Activated CD4-positive, alpha-beta memory T cell treated with anti-CD3 and anti-CD28 coated beads for 36 hours (primary cell): ENCODE data around the gene CDCA4. TPM values are rescaled to one million over a fixed set of nuclear protein-coding genes. Genes with fewer than 3 reads are reported as not detected.

Source experiments
- CTCF ChIA-PET: fragments of 350-600 bp; sonication (Branson Sonifier 250); formaldehyde crosslinking; loops from one replicate; lab custom pipeline; 2021; ENCODE audit warnings: antibody characterized with exemption, inconsistent platforms; lab: Charles Lee
- POLR2A ChIA-PET: fragments of 350-600 bp; sonication (Branson Sonifier 250); formaldehyde crosslinking; loops from one replicate; lab custom pipeline; 2021; ENCODE audit warnings: antibody characterized with exemption; lab: Charles Lee
- DNase-seq: peaks from one replicate; pipeline ENCODE4 v3.0.0-alpha.2; 2020
- H3K27ac Mint-ChIP-seq: one replicate; pipeline ENCODE4 v1.8.0; 2021; ENCODE audit warnings: mixed read lengths
- H3K27me3 Mint-ChIP-seq: one replicate; pipeline ENCODE4 v1.8.0; 2021; ENCODE audit warnings: mixed read lengths
- H3K36me3 Mint-ChIP-seq: one replicate; pipeline ENCODE4 v1.8.0; 2021; ENCODE audit warnings: mixed read lengths
- H3K4me1 Mint-ChIP-seq: one replicate; pipeline ENCODE4 v1.8.0; 2021; ENCODE audit warnings: low read depth, mixed read lengths
- H3K4me3 Mint-ChIP-seq: one replicate; pipeline ENCODE4 v1.8.0; 2021; ENCODE audit warnings: mild to moderate bottlenecking, mixed read lengths
- H3K9me3 Mint-ChIP-seq: one replicate; pipeline ENCODE4 v1.8.0; 2021; ENCODE audit warnings: mixed read lengths
- intact Hi-C: fragments of 100-400 bp; cut with micrococcal nuclease; formaldehyde crosslinking; loops from one replicate; pipeline ENCODE4 v1.15.1; 2023
- total RNA-seq, 2 experiments: library from RNA; stranded (reverse); gene quantifications; one replicate each; pipeline ENCODE4 v1.2.3, GENCODE V29; 2021

The CDCA4 gene
- total RNA-seq, 2 experiments from 2014 or later = 63.4 to 69.1 TPM

DNA sequence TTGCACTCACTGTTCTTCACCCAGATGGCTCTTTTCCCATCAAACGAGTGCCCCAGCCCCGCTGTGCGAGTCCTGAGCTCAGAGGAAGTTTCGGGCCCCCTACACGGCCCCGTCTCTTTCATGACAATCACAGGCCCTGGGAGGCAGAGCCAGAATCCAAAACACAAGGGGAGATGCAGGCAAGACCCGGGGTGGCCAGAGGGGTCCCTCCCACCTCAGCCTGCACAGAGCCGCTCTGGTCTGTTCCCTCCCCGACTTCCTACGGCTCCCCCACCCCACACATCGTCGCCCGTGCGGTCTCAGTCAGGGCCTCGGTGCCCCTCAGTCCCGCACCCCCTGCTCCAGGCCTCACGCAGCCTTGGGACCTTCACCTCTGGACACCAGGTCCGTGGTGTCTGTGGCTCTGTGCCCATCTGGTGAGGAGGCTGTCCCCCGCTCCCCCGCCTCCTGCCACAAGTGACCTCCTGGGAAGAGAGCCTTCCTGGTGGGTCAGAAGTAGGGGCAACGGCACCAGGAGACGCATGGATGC, 35.5 kb upstream of the CDCA4 start:
- POLR2A ChIA-PET = interaction anchor here (1.5 kb wide), 1 partner anchor 35 kb away, joined by 3 read pairs; the partner anchor contains the start of gene CDCA4
- H3K36me3 Mint-ChIP-seq = peaks cover 48% of the 10 kb centered on the region
- peaks cover 28% of the 10 kb centered on the region for H3K4me1 Mint-ChIP-seq
- intact Hi-C loops = no loop called here
- no peak overlapping the region for H3K27ac Mint-ChIP-seq
- H3K4me3 Mint-ChIP-seq = no peak overlapping the region
- no peaks in the 10 kb centered on the region for H3K27me3 Mint-ChIP-seq
- DNase-seq = no peak
- CTCF ChIA-PET = interaction anchor here (4.8 to 12.1 kb wide), 2 partner anchors 11 to 32 kb away, joined by 29 to 179 read pairs; no protein-coding TSS in a partner anchor
- no peaks in the 10 kb centered on the region for H3K9me3 Mint-ChIP-seq

DNA sequence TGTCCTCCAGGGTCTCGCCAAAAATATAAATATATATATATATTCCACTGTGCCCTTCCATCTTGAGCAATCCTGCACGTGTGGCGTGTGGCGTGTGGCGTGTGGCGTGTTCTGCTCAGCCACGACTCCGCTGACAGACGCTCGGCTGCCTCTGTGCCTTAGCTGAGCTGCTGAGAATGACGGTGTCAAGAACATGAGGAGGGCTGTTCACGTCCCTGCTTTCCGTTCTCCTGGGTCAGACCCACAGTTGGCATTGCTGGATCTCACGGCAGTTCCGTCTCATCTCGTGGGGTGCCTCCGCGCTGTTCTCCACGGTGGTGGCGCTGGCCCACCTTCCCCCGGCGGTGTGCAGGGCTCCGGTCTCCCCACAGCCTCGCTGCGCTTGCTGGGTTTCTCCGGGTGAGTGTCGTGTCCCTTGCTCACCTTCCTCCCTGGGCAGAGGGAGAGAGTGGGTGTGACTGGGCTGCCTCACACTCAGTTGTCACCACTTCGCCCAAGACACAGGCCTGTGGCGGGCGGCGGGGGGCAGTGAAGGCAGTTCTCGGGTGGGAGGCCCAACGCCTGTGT, 34.9 kb upstream of the CDCA4 start:
- DNase-seq = no peak
- ChIA-PET CTCF (interaction anchor here (4.8 kb wide), 1 partner anchor 10 kb away, joined by 29 read pairs; no protein-coding TSS in a partner anchor), POLR2A (interaction anchor here (1.5 kb wide), 1 partner anchor 34 kb away, joined by 3 read pairs; the partner anchor contains the start of gene CDCA4)
- peaks cover 27% of the 10 kb centered on the region for H3K4me1 Mint-ChIP-seq
- peaks cover 52% of the 10 kb centered on the region for H3K36me3 Mint-ChIP-seq
- H3K27ac Mint-ChIP-seq = no peak overlapping the region
- intact Hi-C loops = no loop called here
- no peak overlapping the region for H3K4me3 Mint-ChIP-seq
- H3K27me3 Mint-ChIP-seq = no peaks in the 10 kb centered on the region
- H3K9me3 Mint-ChIP-seq = no peaks in the 10 kb centered on the region

DNA sequence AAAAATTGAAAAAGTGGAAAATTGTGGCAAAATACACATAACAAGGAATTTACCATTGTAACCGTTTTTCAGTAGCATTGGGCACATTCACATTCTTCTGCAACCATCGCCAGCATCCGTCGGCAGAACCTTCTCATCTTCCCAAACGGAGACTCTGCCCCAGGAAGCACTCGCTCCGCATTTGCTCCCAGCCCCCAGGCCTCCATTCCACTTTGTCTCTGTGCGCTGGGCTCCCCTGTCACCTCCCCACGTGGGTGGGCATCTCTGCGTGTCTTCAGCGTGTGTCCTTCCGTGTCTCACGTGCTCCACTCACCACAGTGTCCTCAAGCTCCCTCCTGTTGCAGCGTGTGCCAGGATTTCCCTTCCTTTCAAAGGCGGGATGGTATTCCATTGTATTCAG, 34.5 kb upstream of the CDCA4 start:
- H3K27ac Mint-ChIP-seq = no peak overlapping the region

DNA sequence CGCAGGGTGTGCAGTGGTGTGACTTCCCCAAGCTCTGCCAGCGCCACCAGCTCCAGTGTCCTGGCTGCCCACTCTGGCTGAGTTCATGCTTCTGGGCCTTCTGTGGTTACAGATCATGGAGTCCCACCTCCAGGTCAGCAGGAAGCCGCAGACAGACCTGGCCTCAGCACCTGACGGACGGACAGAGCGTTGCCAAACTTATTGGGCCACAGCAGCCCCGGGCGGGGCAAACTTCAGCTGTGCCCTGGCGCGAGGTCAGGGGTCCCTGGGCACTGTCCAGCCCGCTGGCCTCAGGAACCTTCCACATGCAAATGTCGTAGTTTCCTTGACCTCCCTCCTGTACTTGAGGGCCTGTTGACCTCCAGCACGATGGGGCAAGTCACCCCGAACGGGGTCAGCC, 33.1 kb upstream of the CDCA4 start:
- Mint-ChIP-seq H3K9me3 (no peaks in the 10 kb centered on the region), H3K36me3 (peaks cover 48% of the 10 kb centered on the region), H3K4me1 (peaks cover 9% of the 10 kb centered on the region), H3K27me3 (no peaks in the 10 kb centered on the region), H3K4me3 (no peak overlapping the region), H3K27ac (no peak overlapping the region)
- intact Hi-C loops = no loop called here
- POLR2A ChIA-PET = interaction anchor here (0.7 to 2.5 kb wide), 3 partner anchors 11 to 33 kb away, joined by 3 to 8 read pairs (median 3); partner anchors contain the start of gene GPR132
- CTCF ChIA-PET = interaction anchor here (1.1 kb wide), 1 partner anchor 8 kb away, joined by 4 read pairs; no protein-coding TSS in a partner anchor
- no peak for DNase-seq

More for the DNA sequence above, 34.5 kb upstream of the CDCA4 start:
- POLR2A ChIA-PET = no interaction called here
- H3K9me3 Mint-ChIP-seq = no peaks in the 10 kb centered on the region
- peaks cover 49% of the 10 kb centered on the region for H3K36me3 Mint-ChIP-seq
- no peaks in the 10 kb centered on the region for H3K27me3 Mint-ChIP-seq
- intact Hi-C loops = no loop called here
- peaks cover 22% of the 10 kb centered on the region for H3K4me1 Mint-ChIP-seq
- no peak for DNase-seq
- CTCF ChIA-PET = no interaction called here
- no peak overlapping the region for H3K4me3 Mint-ChIP-seq

DNA sequence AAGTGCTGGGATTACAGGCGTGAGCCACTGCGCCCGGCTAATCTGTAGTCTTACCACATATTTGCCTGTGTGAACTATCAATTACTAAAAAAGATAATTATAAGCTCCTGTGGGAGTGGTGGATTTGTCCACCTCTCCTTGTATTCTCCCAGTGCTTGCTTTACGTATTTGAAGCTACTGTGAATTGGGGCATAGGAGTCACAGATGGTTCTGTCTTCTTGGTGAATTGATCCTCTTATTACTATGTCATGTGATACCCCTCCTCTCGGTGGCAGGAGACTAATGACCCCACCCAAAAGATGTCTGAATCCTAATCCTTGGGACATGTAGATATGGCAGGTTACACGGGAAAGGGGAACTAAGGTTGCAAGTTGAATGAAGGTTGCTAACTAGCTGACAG, 32.5 kb upstream of the CDCA4 start:
- intact Hi-C loops = no loop called here
- ChIA-PET CTCF (no interaction called here), POLR2A (interaction anchor here (0.6 to 2.5 kb wide), 4 partner anchors 11 to 230 kb away, joined by 3 to 8 read pairs (median 3); partner anchors contain the start of gene GPR132)
- Mint-ChIP-seq H3K36me3 (peaks cover 46% of the 10 kb centered on the region), H3K4me1 (peaks cover 4% of the 10 kb centered on the region), H3K4me3 (no peak overlapping the region), H3K9me3 (no peaks in the 10 kb centered on the region), H3K27me3 (no peaks in the 10 kb centered on the region), H3K27ac (no peak overlapping the region)
- no peak for DNase-seq

DNA sequence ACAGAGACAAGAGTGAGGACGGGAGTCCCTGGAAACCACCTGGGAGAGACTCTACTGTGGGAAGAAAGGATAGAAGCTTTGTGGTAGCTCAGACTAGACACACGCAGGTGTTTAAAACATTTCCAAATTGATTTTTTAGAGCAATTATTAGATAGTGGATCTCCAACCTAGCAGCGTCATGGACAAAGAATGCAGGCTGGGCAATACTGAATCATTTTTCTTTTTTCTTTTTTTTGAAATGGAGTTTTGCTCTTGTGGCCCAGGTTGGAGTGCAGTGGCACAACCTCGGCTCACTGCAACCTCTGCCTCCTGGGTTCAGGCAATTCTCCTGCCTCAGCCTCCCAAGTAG, 31.2 kb upstream of the CDCA4 start:
- CTCF ChIA-PET = interaction anchor here (1.3 kb wide), 1 partner anchor 33 kb away, joined by 3 read pairs; no protein-coding TSS in a partner anchor

DNA sequence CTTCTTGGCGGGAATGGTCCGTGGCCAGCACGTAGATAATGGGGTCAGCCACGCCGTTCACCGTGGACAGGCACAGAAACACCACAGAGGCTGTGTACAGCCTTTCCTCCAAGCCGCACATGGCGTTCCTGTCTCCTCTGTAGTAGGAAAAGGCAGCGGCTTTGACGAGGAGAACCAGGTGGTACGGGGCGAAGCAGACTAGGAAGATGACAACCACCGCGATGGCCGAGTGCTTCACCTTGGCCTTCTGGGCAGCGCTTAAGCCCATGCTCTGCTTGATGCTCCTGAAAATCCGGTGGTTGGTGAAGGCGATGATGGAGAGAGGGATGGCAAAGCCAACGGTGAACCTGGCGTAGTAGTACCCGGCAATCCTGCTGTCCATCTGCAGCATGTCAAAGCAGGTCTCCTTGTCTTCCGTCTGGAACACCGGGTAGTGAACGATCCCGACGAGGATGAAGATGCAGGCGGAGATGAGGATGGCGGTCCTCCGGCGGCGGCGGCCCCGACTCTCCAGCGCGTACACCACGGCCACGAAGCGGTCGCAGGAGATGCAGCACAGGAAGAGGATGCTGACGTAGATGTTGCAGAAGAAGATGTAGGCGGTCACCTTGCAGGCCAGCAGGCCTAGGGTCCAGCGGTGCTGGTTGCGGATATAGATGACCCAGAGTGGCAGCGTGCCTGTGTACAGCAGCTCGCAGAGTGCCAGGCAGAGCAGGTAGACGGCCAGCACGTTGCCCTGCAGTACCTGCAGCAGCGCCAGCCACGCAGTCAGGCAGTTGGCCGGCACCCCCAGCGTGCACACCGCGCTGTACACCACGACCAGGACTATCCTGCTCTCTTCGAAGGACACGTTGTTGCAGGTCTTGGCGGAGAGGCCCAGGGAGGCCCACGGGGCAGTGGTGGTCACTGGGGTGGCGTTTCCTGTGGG, 30.6 kb upstream of the CDCA4 start:
- H3K4me1 Mint-ChIP-seq = peaks cover 4% of the 10 kb centered on the region
- H3K4me3 Mint-ChIP-seq = no peak overlapping the region
- POLR2A ChIA-PET = interaction anchor here (2.5 kb wide), 1 partner anchor 13 kb away, joined by 8 read pairs; the partner anchor contains the start of gene GPR132
- CTCF ChIA-PET = interaction anchor here (1.3 kb wide), 1 partner anchor 34 kb away, joined by 3 read pairs; no protein-coding TSS in a partner anchor
- peaks cover 35% of the 10 kb centered on the region for H3K36me3 Mint-ChIP-seq
- no peaks in the 10 kb centered on the region for H3K9me3 Mint-ChIP-seq
- intact Hi-C loops = no loop called here
- DNase-seq = no peak
- no peak overlapping the region for H3K27ac Mint-ChIP-seq
- H3K27me3 Mint-ChIP-seq = no peaks in the 10 kb centered on the region

More for the DNA sequence above, 31.2 kb upstream of the CDCA4 start:
- intact Hi-C loops = no loop called here
- Mint-ChIP-seq H3K4me1 (peaks cover 4% of the 10 kb centered on the region), H3K36me3 (peaks cover 42% of the 10 kb centered on the region), H3K4me3 (no peak overlapping the region), H3K27me3 (no peaks in the 10 kb centered on the region), H3K27ac (no peak overlapping the region), H3K9me3 (no peaks in the 10 kb centered on the region)
- no peak for DNase-seq
- POLR2A ChIA-PET = interaction anchor here (2.5 kb wide), 1 partner anchor 13 kb away, joined by 8 read pairs; the partner anchor contains the start of gene GPR132

DNA sequence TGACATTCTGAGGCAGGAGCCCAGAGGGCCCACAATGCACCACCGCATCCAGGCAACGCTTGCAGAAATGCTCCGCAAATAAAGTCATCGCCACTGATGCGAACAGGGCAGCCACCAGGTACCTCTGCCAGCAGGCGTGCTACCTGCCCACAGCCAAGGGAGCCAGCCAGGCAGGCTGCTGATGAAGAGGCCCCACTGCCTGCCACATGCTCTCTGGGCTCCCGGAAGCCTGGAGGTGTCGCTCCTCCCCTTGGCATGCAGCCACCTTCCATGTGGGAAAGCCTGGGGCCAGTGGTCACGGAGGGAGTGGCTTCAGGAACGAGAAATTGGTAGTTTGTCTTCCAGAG, 29.6 kb upstream of the CDCA4 start:
- Mint-ChIP-seq H3K9me3 (no peaks in the 10 kb centered on the region), H3K36me3 (peaks cover 29% of the 10 kb centered on the region), H3K27me3 (no peaks in the 10 kb centered on the region), H3K4me1 (peaks cover 6% of the 10 kb centered on the region), H3K27ac (no peak overlapping the region), H3K4me3 (no peak overlapping the region)
- intact Hi-C loops = no loop called here
- CTCF ChIA-PET = no interaction called here
- no peak for DNase-seq
- POLR2A ChIA-PET = no interaction called here

DNA sequence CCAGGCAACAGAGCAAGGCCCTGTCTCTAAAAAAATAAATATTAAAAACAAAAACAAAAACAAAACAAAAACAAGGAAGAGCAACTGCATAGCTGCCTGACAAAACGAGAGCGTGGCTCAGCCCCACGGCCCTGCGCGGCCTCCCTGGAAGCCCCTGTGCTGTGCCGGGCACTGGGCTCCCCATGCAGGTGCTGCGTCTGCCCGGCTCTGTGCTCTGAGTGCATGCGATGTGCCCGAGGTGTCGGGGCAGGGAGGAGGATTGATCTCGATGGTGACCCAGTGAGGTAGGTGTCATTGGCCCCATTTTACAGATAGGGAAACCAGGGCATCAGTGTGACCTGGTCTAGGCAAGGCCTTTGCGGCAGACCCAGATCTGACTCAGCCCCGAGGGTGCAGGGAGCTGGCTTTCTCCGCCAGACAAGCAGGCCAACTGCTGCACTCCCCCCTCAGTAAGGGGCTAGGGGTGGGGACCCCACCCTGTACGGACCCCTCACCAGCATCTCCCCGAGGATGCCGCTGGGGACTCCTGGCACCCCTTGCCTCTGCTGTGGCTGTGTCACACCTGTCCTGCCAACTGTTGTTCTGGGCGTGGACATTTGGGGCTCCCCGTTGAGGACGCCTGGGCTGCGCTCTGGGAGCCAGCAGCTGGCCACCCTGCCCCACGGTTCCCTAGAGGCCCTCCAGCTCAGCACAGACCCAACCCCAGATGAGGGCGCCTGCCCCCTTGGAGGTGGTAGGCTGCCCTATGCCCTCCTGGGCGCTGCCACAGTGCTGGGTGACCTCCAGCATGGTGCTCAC, 29.1 kb upstream of the CDCA4 start:
- POLR2A ChIA-PET = no interaction called here
- no peak for DNase-seq
- Mint-ChIP-seq H3K27me3 (peaks cover under 1% of the 10 kb centered on the region), H3K4me3 (no peak overlapping the region), H3K4me1 (peaks cover 9% of the 10 kb centered on the region), H3K27ac (no peak overlapping the region), H3K36me3 (peaks cover 23% of the 10 kb centered on the region), H3K9me3 (no peaks in the 10 kb centered on the region)
- CTCF ChIA-PET = no interaction called here
- intact Hi-C loops = no loop called here

DNA sequence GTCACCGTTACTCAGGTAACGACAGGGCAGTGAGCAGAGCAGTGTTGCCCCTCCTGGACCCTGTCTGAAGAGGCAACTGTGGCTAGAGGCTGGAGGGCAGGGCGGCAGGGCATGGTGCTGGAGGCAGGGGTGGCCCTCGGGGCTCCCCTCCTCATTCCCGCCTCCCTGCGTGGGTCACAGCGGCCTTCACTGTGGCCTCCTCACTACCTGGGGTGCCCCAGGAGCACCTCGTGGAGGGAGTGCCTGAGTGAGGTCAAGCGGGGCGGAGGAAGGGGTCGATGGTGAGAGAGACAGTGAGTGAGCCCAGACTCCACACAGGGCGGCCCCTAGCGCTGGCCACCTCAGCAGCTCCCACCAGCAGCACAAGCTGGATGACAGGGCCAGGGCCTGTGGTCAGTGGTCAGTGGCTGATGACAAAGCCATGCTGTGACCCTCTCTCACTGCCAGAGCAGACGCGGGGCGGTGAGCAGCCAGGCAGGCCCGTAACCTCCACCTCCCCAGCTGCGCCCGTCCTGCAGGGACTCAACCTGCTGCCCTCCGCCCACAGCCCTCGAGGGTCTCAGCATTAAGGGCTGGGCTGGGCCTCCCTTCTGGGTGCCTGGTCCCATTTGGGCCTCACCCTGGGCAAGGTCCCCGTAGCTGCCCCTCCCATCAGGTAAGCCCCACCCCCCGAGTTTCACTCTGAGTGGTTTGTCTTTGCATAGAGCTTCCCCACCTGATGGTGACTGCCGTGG, 26.6 kb upstream of the CDCA4 start:
- Mint-ChIP-seq H3K36me3 (peaks cover 13% of the 10 kb centered on the region), H3K4me3 (peak overlapping the region; percentile 8), H3K27ac (no peak overlapping the region), H3K27me3 (peaks cover 9% of the 10 kb centered on the region), H3K4me1 (peaks cover 15% of the 10 kb centered on the region), H3K9me3 (no peaks in the 10 kb centered on the region)
- POLR2A ChIA-PET = interaction anchor here (0.8 to 1.2 kb wide), 3 partner anchors 12 to 21 kb away, joined by 3 to 4 read pairs (median 3); no protein-coding TSS in a partner anchor
- DNase-seq = peak; percentile 50
- intact Hi-C loops = no loop called here
- CTCF ChIA-PET = interaction anchor here (1.2 to 5.5 kb wide), 4 partner anchors 21 to 73 kb away, joined by 6 to 108 read pairs (median 18); no protein-coding TSS in a partner anchor
